ENCODE measurements around the gene STK11. TPM values are rescaled to one million over a fixed set of nuclear protein-coding genes. Genes with fewer than 3 reads are reported as not detected.

Gene STK11
- total RNA-seq, 1 experiment from 2014 or later, result 116 TPM

- H3K27me3 ChIP-seq (ENCODE audit: control insufficient read depth, insufficient read depth, low read length), result no peaks in the 10 kb centered on the region
- no peaks in the 10 kb centered on the region for H3K9me3 ChIP-seq (ENCODE audit: control insufficient read depth, insufficient read depth, low read depth, low read length)
- POLR2A ChIA-PET, result no interaction called here
- in situ Hi-C loops (cut with HindIII; ENCODE audit: low pct_unique_long_range_greater_than_20kb, low sequenced_read_pairs), result no loop called here
- CTCF ChIA-PET, result no interaction called here
- intact Hi-C loops (cut with micrococcal nuclease; ENCODE audit: unreplicated experiment), result no loop called here
- BruUV-seq (replicated peaks), result no TSS peak
- no peaks in the 10 kb centered on the region; the same call in 1 of the 2 replicates for H3K36me3 ChIP-seq (ENCODE audit: control insufficient read depth, insufficient read depth, low read length)
- ATAC-seq, result no peak
- no peak for TF ChIP-seq SIN3A (IDR thresholded peaks at IDR 0.05; ENCODE audit: borderline replicate concordance, insufficient read depth, low read depth, low read length)
- TF ChIP-seq TCF7L2 (IDR thresholded peaks at IDR 0.05; ENCODE audit: low read depth, low read length), result no peak
- no peak for TF ChIP-seq REST (IDR thresholded peaks at IDR 0.05; ENCODE audit: insufficient read depth in 1 of 2, low read depth in 2 of 2, low read length in 1 of 2)
- TF ChIP-seq POLR2AphosphoS5 (IDR thresholded peaks at IDR 0.05; ENCODE audit: low read depth, low read length), result no peak
- TF ChIP-seq CTCF (IDR thresholded peaks at IDR 0.05), result no peak
- peak overlapping the region; percentile 27 to 48; a peak in 3 of 4 replicates for H3K4me3 ChIP-seq (ENCODE audit: low read depth in 2 of 2, low read length in 2 of 2)
- H3K4me1 ChIP-seq (ENCODE audit: control insufficient read depth, insufficient read depth, low read length), result peaks cover 26% of the 10 kb centered on the region
- 0 out of 2 replicates have a peak overlapping the region, but pooled peaks have one; percentile 65 for H3K27ac ChIP-seq (ENCODE audit: low read length)
- no peak for DNase-seq (ENCODE audit: low read depth, low spot score)
These were observed 33.8 kb downstream of the STK11 start for GRCh38 chr19:1239420-1239795.

- H3K4me3 ChIP-seq (ENCODE audit: low read depth in 2 of 2, low read length in 2 of 2), result peak overlapping the region; percentile 27 to 48
- H3K27me3 ChIP-seq (ENCODE audit: control insufficient read depth, insufficient read depth, low read length), result no peaks in the 10 kb centered on the region
- no peaks in the 10 kb centered on the region; the same call in 1 of the 2 replicates for H3K36me3 ChIP-seq (ENCODE audit: control insufficient read depth, insufficient read depth, low read length)
- ChIA-PET POLR2A (no interaction called here), CTCF (no interaction called here)
- in situ Hi-C loops (cut with HindIII; ENCODE audit: low pct_unique_long_range_greater_than_20kb, low sequenced_read_pairs), result no loop called here
- no peak for DNase-seq (ENCODE audit: low read depth, low spot score)
- peak; percentile 65 for ATAC-seq
- H3K9me3 ChIP-seq (ENCODE audit: control insufficient read depth, insufficient read depth, low read depth, low read length), result no peaks in the 10 kb centered on the region
- H3K27ac ChIP-seq (ENCODE audit: low read length), result peak overlapping the region; percentile 65
- peaks cover 32% of the 10 kb centered on the region for H3K4me1 ChIP-seq (ENCODE audit: control insufficient read depth, insufficient read depth, low read length)
- peak; percentile 91 for TF ChIP-seq CTCF (IDR thresholded peaks at IDR 0.05)
- 0 out of 4 replicates have a peak, but pooled peaks of 1 of the 2 experiments have one; percentile 11 for TF ChIP-seq REST (IDR thresholded peaks at IDR 0.05; ENCODE audit: insufficient read depth in 1 of 2, low read depth in 2 of 2, low read length in 1 of 2)
- peak; percentile 65; the same call in 1 of the 2 replicates for TF ChIP-seq SIN3A (IDR thresholded peaks at IDR 0.05; ENCODE audit: borderline replicate concordance, insufficient read depth, low read depth, low read length)
- no peak for TF ChIP-seq POLR2AphosphoS5 (IDR thresholded peaks at IDR 0.05; ENCODE audit: low read depth, low read length)
- no peak for TF ChIP-seq TCF7L2 (IDR thresholded peaks at IDR 0.05; ENCODE audit: low read depth, low read length)
- intact Hi-C loops (cut with micrococcal nuclease; ENCODE audit: unreplicated experiment), result no loop called here
- BruUV-seq (replicated peaks), result no TSS peak
These were observed 34.5 kb downstream of the STK11 start for GRCh38 chr19:1239796-1240737.
